GM10847 (cell line): ENCODE results near the gene FANCL.
A peak's percentile ranks its signal among the peaks of the same experiment; 100 is the strongest.

Experiments used
- POLR2A ChIP-seq: IDR thresholded peaks from 2 replicates; pipeline ENCODE4 v1.6.1; 2011; ENCODE audit not compliant: insufficient read length; ENCODE audit errors: extremely low read depth

FANCL gene

GRCh38 chr2:58240670-58241545 is at the start of gene FANCL:
Gene FANCL (minus strand): TSS chr2:58241325. CDS start chr2:58241313, 12 bp downstream.
- peak; percentile 85 for TF ChIP-seq POLR2A

- TF ChIP-seq POLR2A: no peak
Measured at GRCh38 chr2:58289029-58289428, 47.9 kb upstream of the FANCL start.

- no peak for TF ChIP-seq POLR2A
Measured at GRCh38 chr2:58283931-58284330, 42.8 kb upstream of the FANCL start.

GRCh38 chr2:58271826-58272225 is 30.7 kb upstream of the FANCL start:
- TF ChIP-seq POLR2A: no peak

GRCh38 chr2:58268685-58269084 is 27.6 kb upstream of the FANCL start:
- no peak for TF ChIP-seq POLR2A

GRCh38 chr2:58266211-58266610 is 25.1 kb upstream of the FANCL start:
- no peak for TF ChIP-seq POLR2A

- TF ChIP-seq POLR2A: no peak
Measured at GRCh38 chr2:58261209-58261608, 20.1 kb upstream of the FANCL start.

- TF ChIP-seq POLR2A: no peak
Measured at GRCh38 chr2:58241546-58241864, 380 bp upstream of the FANCL start.

- no peak for TF ChIP-seq POLR2A
Measured at GRCh38 chr2:58239243-58239925, 1.7 kb downstream of the FANCL start.

GRCh38 chr2:58237741-58238140 is 3.4 kb downstream of the FANCL start:
- TF ChIP-seq POLR2A: no peak

GRCh38 chr2:58235984-58236383 is 5.1 kb downstream of the FANCL start:
- TF ChIP-seq POLR2A: no peak

GRCh38 chr2:58235170-58235569 is 6.0 kb downstream of the FANCL start:
- TF ChIP-seq POLR2A: no peak

GRCh38 chr2:58228299-58228698 is 12.8 kb downstream of the FANCL start:
- no peak for TF ChIP-seq POLR2A

- no peak for TF ChIP-seq POLR2A
Measured at GRCh38 chr2:58227171-58227917, 13.8 kb downstream of the FANCL start.

GRCh38 chr2:58221909-58222308 is 19.2 kb downstream of the FANCL start:
- TF ChIP-seq POLR2A: no peak

- no peak for TF ChIP-seq POLR2A
Measured at GRCh38 chr2:58215429-58215828, 25.7 kb downstream of the FANCL start.
